Cardiac muscle cell (in vitro differentiated cells and primary cell): Measurements from ENCODE around the gene NRBP1. TPM values are rescaled to one million over a fixed set of nuclear protein-coding genes. Genes with fewer than 3 reads are reported as not detected.

Experiments
- DNase-seq, 2 donors: peaks; one replicate each; pipeline versions ENCODE4 v3.0.0 to v3.0.0-alpha.2; 2010 to 2017; ENCODE audit warnings: low read depth in 1 of 2, low spot score in 1 of 2
- H3K27ac ChIP-seq: fragments of 200-600 bp; sonication (generic); 2 replicates; pipeline ENCODE4 v1.5.1; 2016
- H3K27me3 ChIP-seq: fragments of 200-600 bp; sonication (generic); 2 replicates; pipeline ENCODE4 v1.6.0; 2016; ENCODE audit warnings: control low read depth
- H3K36me3 ChIP-seq: fragments of 200-600 bp; sonication (generic); 2 replicates; pipeline ENCODE4 v1.5.1; 2016; ENCODE audit warnings: control low read depth
- H3K4me1 ChIP-seq: fragments of 200-600 bp; sonication (generic); 2 replicates; pipeline ENCODE4 v1.8.1; 2017; ENCODE audit warnings: low read depth, mild to moderate bottlenecking, mixed run types
- H3K4me3 ChIP-seq: fragments of 200-600 bp; sonication (generic); 2 replicates; pipeline ENCODE4 v1.5.1; 2016; ENCODE audit warnings: mild to moderate bottlenecking
- H3K9me3 ChIP-seq: fragments of 200-600 bp; sonication (generic); 2 replicates; pipeline ENCODE4 v1.5.1; 2017; ENCODE audit warnings: low read depth, mild to moderate bottlenecking, control low read depth
- CTCF ChIP-seq: IDR thresholded peaks from 2 replicates; pipeline ENCODE4 v1.5.1; 2012; ENCODE audit warnings: low read depth, mild to moderate bottlenecking, low read length
- polyA plus RNA-seq: library from polyadenylated mRNA; unstranded; fragments of >200 nt; fragmentation: Nextera tagmentation; extraction: Ambion mirVana; gene quantifications from 2 replicates; pipeline ENCODE4 v1.2.1, GENCODE V29; 2016
- total RNA-seq: library from RNA; depleted of rRNA; stranded (reverse); fragments of >200 nt; gene quantifications from 2 replicates; pipeline ENCODE4 v1.2.3, GENCODE V29; 2016

NRBP1 gene
- total and polyA plus RNA-seq, 2 experiments from 2014 or later = 82.1 to 185 TPM

- peak overlapping the region; percentile 96 for H3K27ac ChIP-seq
- no peak overlapping the region for H3K4me3 ChIP-seq
- peaks cover 35% of the 10 kb centered on the region for H3K36me3 ChIP-seq
- H3K9me3 ChIP-seq = no peaks in the 10 kb centered on the region
- no peak for DNase-seq
- peaks cover 7% of the 10 kb centered on the region for H3K4me1 ChIP-seq
- TF ChIP-seq CTCF = no peak
- no peaks in the 10 kb centered on the region for H3K27me3 ChIP-seq
Measured at GRCh38 chr2:27381577-27382181, 46.8 kb upstream of the NRBP1 start.

- no peak for DNase-seq
- Histone ChIP-seq H3K27me3 (no peaks in the 10 kb centered on the region), H3K27ac (no peak overlapping the region), H3K9me3 (no peaks in the 10 kb centered on the region), H3K4me3 (no peak overlapping the region), H3K36me3 (no peaks in the 10 kb centered on the region), H3K4me1 (no peaks in the 10 kb centered on the region)
- no peak for TF ChIP-seq CTCF
Measured at GRCh38 chr2:27390822-27391679, 37.4 kb upstream of the NRBP1 start.

- no peak for TF ChIP-seq CTCF
- DNase-seq = no peak
- no peaks in the 10 kb centered on the region for H3K4me1 ChIP-seq
- no peaks in the 10 kb centered on the region for H3K36me3 ChIP-seq
- H3K27me3 ChIP-seq = no peaks in the 10 kb centered on the region
- H3K9me3 ChIP-seq = no peaks in the 10 kb centered on the region
- H3K4me3 ChIP-seq = no peak overlapping the region
- H3K27ac ChIP-seq = no peak overlapping the region
Measured at GRCh38 chr2:27393225-27393624, 35.2 kb upstream of the NRBP1 start.

- no peaks in the 10 kb centered on the region for H3K4me1 ChIP-seq
- H3K9me3 ChIP-seq = no peaks in the 10 kb centered on the region
- H3K36me3 ChIP-seq = no peaks in the 10 kb centered on the region
- no peaks in the 10 kb centered on the region for H3K27me3 ChIP-seq
- no peak overlapping the region for H3K4me3 ChIP-seq
- no peak for TF ChIP-seq CTCF
- DNase-seq = no peak
- H3K27ac ChIP-seq = no peak overlapping the region
Measured at GRCh38 chr2:27398962-27399361, 29.5 kb upstream of the NRBP1 start.

- Histone ChIP-seq H3K27me3 (no peaks in the 10 kb centered on the region), H3K4me3 (no peak overlapping the region), H3K9me3 (no peaks in the 10 kb centered on the region), H3K27ac (no peak overlapping the region), H3K36me3 (no peaks in the 10 kb centered on the region), H3K4me1 (no peaks in the 10 kb centered on the region)
- TF ChIP-seq CTCF = no peak
- DNase-seq = no peak
Measured at GRCh38 chr2:27400348-27401135, 27.9 kb upstream of the NRBP1 start.
